Uterus (tissue), 4 donors: ENCODE data around the gene S100A2. TPM values are rescaled to one million over a fixed set of nuclear protein-coding genes. Genes with fewer than 3 reads are reported as not detected.
"Not testable (repeated sequence)": the region's sequence is repeated elsewhere in the genome, so short reads cannot be mapped to it uniquely, and the experiment has no call there.

ENCODE experiments used
- DNase-seq, 2 donors: peaks; one replicate each; pipeline ENCODE4 v3.0.0-alpha.2; 2019 to 2020
- H3K27ac ChIP-seq, 2 donors: fragments of 200-600 bp; sonication (generic); 1 replicate in 1 of 2; 2 replicates in 1 of 2; pipeline ENCODE4 v1.5.1; 2016 to 2018
- H3K27me3 ChIP-seq, 2 donors: fragments of 200-600 bp; sonication (generic); one replicate each; pipeline ENCODE4 v1.5.1; 2018 to 2019; ENCODE audit warnings: control low read depth in 1 of 2
- H3K36me3 ChIP-seq, 2 donors: fragments of 200-600 bp; sonication (generic); one replicate each; pipeline ENCODE4 v1.5.1; 2019; ENCODE audit warnings: control low read depth in 1 of 2
- H3K4me1 ChIP-seq, 2 donors: fragments of 200-600 bp; sonication (generic); one replicate each; pipeline ENCODE4 v1.5.1; 2018 to 2019; ENCODE audit warnings: control low read depth in 1 of 2
- H3K4me3 ChIP-seq, 2 donors: fragments of 200-600 bp; sonication (generic); 1 replicate in 1 of 2; 2 replicates in 1 of 2; pipeline ENCODE4 v1.5.1; 2018 to 2019; ENCODE audit warnings: mild to moderate bottlenecking in 1 of 2
- H3K9me3 ChIP-seq, 2 donors: fragments of 200-600 bp; sonication (generic); one replicate each; pipeline ENCODE4 v1.5.1; 2019; ENCODE audit warnings: control low read depth in 1 of 2
- CTCF ChIP-seq, 4 experiments: fragments of 200-600 bp in 2 of 4; fragments of 450-650 bp in 2 of 4; sonication (generic) in 2 of 4; IDR thresholded peaks; one replicate each; pipeline ENCODE4 v1.5.1; 2016 to 2019; ENCODE audit warnings: antibody characterized with exemption in 4 of 4, mild to moderate bottlenecking in 2 of 4, moderate library complexity in 1 of 4
- POLR2A ChIP-seq, 2 donors: fragments of 450-650 bp; IDR thresholded peaks; one replicate each; pipeline ENCODE4 v1.6.1; 2016; ENCODE audit warnings: antibody characterized with exemption in 2 of 2, mild to moderate bottlenecking in 1 of 2, moderate library complexity in 1 of 2
- intact Hi-C: fragments of 100-400 bp; cut with DNase I; formaldehyde crosslinking; loops from one replicate; pipeline ENCODE4 v1.15.1; 2023; ENCODE audit warnings: low total_unique reads
- total RNA-seq, 4 donors: library from RNA; depleted of rRNA in 3 of 4; stranded (reverse); fragments of >200 nt in 3 of 4; gene quantifications; one replicate each; pipeline versions ENCODE4 v1.1.0 to v1.2.4, GENCODE V29; 2014 to 2023
- donor health status: DM: yes; HTN: yes; CAD: no.

The S100A2 gene
- total RNA-seq, 4 donors from 2014 or later: 2.1 to 2.7 TPM; not detected in 2

GRCh38 chr1:153563483-153563901 is 2.2 kb downstream of the S100A2 start:
- DNase-seq: peak in 1 of 2 donors; percentile 12
- intact Hi-C loops: no loop called here
- Histone ChIP-seq H3K4me1 (peaks cover 5 to 12% of the 10 kb centered on the region in 2 donors), H3K27ac (no peak overlapping the region), H3K9me3 (no peaks in the 10 kb centered on the region), H3K36me3 (no peaks in the 10 kb centered on the region), H3K4me3 (no peak overlapping the region), H3K27me3 (no peaks in the 10 kb centered on the region)
- TF ChIP-seq CTCF (IDR thresholded peaks at IDR 0.05) (no peak), POLR2A (IDR thresholded peaks at IDR 0.05) (no peak)

- H3K4me1 ChIP-seq, intact Hi-C loops, DNase-seq, H3K27me3 ChIP-seq, H3K4me3 ChIP-seq, H3K27ac ChIP-seq, H3K9me3 ChIP-seq, H3K36me3 ChIP-seq: not testable (repeated sequence)
Observed at GRCh38 chr1:153562021-153562420, 3.6 kb downstream of the S100A2 start.

GRCh38 chr1:153561466-153561985 is 4.1 kb downstream of the S100A2 start:
- intact Hi-C loops: no loop called here
- no peak overlapping the region for H3K27ac ChIP-seq

GRCh38 chr1:153560771-153561465 is 4.7 kb downstream of the S100A2 start:
- no peaks in the 10 kb centered on the region for H3K9me3 ChIP-seq
- H3K4me3 ChIP-seq: no peak overlapping the region
- intact Hi-C loops: no loop called here
- no peaks in the 10 kb centered on the region for H3K4me1 ChIP-seq
- no peak overlapping the region for H3K27ac ChIP-seq
- no peaks in the 10 kb centered on the region for H3K36me3 ChIP-seq
- H3K27me3 ChIP-seq: no peaks in the 10 kb centered on the region
- no peak for DNase-seq
- TF ChIP-seq POLR2A (IDR thresholded peaks at IDR 0.05) (no peak), CTCF (IDR thresholded peaks at IDR 0.05) (no peak)

More at GRCh38 chr1:153561466-153561985, 4.1 kb downstream of the S100A2 start:
- Histone ChIP-seq H3K4me3 (no peak overlapping the region), H3K27me3 (no peaks in the 10 kb centered on the region), H3K4me1 (peaks cover 0 to 4% of the 10 kb centered on the region in 2 donors), H3K36me3 (no peaks in the 10 kb centered on the region), H3K9me3 (no peaks in the 10 kb centered on the region)
- no peak for DNase-seq
- TF ChIP-seq CTCF (IDR thresholded peaks at IDR 0.05): no peak
- TF ChIP-seq POLR2A (IDR thresholded peaks at IDR 0.05): no peak

- H3K27ac ChIP-seq: no peak overlapping the region
Observed at GRCh38 chr1:153560241-153560640, 5.4 kb downstream of the S100A2 start.

More at GRCh38 chr1:153560241-153560640, 5.4 kb downstream of the S100A2 start:
- intact Hi-C loops: no loop called here
- no peaks in the 10 kb centered on the region for H3K36me3 ChIP-seq
- TF ChIP-seq POLR2A (IDR thresholded peaks at IDR 0.05): no peak
- no peak for TF ChIP-seq CTCF (IDR thresholded peaks at IDR 0.05)
- H3K4me1 ChIP-seq: no peaks in the 10 kb centered on the region
- no peak overlapping the region for H3K4me3 ChIP-seq
- no peak for DNase-seq
- no peaks in the 10 kb centered on the region for H3K9me3 ChIP-seq
- no peaks in the 10 kb centered on the region for H3K27me3 ChIP-seq
